HG03066 (cell line): ENCODE data around the gene S100A6.

ENCODE experiments used
- ATAC-seq: cut with Tn5 transposase; IDR thresholded peaks from one replicate; pipeline ENCODE4 v1.9.1; 2021; ENCODE audit warnings: low read depth; ENCODE audit not compliant: unreplicated experiment

Gene S100A6

DNA sequence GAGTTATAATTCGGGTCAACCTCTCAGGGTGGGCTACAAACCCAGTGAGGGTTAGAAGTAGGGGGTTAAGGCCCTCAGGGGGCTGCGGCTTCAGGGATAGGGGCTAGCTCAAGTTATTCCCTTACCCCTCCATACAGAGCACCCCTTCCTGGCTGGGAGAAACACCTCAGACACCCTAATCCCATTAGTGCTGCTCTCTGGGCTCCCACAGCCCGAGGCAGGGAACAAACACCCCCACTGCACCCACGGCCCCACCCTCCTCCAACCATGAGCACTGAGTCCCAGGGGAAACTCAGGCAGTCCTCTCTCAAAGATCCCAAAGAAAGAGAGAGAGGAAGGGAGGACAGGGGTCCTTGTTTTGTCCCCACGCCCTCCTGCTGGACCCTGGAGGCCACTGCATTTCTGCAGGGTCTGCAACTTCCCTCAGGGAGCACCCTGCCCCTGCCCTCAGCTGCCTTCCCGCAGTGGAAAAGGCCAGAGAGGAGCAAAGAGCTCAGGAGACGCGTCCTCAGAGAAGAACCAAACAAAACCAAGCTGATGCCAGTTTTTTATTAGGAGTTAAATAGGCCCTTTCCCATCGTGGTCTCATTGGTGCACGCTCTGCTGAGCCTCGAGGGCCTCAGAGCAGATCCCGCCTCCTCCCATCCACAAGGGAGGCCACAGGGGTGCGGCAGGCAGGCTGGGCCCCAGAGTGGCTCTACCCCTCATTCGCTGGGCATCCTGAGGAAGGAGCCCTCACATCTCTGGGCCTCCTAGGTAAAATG lies 11.2 kb upstream of the S100A6 start:
- no peak for ATAC-seq

GRCh38 chr1:153546371-153546770 lies 10.6 kb upstream of the S100A6 start:
- ATAC-seq, result no peak

DNA sequence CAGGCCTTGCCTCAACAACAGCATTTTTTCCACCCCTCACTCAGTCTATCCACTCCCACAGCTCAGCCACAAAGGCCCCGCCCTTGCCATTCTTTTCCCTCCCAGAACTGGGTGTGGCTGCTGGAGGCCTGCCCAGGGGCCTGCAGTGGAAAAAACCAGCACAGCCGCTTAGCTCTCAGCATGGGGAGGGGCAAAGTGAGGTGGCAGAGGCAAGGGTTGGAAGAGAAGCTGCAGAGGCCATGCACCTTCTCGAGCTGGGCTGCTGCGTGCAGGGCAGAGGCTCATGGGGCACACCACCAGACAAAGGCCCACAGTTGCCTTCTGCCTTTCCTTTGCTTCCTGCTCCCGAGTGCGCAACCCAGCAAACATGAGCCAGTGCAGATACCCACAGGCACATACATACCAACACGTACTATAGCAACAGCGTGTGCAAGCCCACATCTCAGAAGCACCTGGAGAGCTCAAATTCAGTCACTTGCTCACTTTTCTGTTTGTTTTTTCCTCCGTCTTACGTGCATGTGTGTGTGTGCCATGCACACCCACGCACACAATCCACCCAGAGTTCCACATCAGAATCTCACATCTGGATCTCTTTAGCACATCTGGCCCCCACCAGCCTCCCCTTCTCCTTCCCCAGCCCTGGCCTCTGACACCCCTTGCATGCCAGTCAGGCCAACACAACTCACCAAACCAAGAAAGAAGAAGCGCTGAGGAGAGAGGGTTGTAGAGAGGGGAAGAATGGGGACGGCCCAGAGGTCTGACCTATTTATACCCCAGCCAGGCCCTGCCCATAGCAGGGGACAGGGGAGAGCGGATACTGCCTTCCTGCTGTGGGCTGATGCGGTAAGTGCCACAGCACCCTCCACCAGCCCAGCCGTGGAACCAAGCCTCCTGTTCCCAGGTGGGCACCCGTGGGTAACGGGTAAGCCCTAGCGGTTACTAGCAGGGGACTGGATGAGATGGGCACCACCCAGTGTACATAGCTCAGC lies 9.6 kb upstream of the S100A6 start, which contains the start of gene S100A4:
TSS of gene S100A4 (minus strand) at position 740 of the 989 bp plus-strand sequence. CDS start 1,012 bp downstream, outside the sequence.
- peak; percentile 55 for ATAC-seq

DNA sequence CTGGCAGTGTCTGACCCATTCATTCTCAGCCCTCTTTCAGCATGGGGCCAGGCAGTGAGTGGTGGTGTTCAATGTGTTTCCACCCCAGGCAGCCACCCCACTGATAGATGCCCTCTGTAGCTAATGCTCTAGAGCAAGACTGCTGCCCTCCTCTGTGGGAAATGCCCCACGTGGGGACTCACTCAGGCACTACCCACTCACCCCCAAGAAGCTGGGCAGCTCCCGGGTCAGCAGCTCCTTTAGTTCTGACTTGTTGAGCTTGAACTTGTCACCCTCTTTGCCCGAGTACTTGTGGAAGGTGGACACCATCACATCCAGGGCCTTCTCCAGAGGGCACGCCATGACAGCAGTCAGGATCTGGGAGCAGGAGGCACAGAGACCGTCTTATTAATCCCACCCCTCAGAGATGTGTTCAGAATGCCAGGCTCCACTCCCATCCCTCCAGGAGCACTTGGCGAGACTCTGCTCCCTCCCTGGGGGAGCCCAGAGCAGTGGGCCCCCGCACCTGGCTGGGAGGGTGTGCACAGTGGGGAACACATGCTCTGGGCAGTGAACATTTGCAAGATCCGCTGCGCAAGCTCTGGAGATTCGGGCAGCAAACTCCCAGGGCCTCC lies 8.8 kb upstream of the S100A6 start:
- no peak for ATAC-seq

DNA sequence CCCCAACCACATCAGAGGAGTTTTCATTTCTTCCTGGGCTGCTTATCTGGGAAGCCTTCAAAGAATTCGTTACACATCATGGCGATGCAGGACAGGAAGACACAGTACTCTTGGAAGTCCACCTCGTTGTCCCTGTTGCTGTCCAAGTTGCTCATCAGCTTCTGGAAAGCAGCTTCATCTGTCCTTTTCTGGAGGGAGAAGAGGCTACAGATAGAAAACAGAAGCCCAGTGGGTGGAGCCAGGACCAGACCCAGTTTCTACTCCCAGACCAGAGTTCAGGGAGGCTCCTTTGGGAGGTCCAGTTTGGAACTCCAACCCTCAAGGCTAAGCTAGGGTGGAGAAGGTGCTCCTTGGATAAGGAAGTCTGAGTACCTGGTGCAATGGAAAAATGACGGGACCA lies 7.9 kb upstream of the S100A6 start:
- no peak for ATAC-seq

DNA sequence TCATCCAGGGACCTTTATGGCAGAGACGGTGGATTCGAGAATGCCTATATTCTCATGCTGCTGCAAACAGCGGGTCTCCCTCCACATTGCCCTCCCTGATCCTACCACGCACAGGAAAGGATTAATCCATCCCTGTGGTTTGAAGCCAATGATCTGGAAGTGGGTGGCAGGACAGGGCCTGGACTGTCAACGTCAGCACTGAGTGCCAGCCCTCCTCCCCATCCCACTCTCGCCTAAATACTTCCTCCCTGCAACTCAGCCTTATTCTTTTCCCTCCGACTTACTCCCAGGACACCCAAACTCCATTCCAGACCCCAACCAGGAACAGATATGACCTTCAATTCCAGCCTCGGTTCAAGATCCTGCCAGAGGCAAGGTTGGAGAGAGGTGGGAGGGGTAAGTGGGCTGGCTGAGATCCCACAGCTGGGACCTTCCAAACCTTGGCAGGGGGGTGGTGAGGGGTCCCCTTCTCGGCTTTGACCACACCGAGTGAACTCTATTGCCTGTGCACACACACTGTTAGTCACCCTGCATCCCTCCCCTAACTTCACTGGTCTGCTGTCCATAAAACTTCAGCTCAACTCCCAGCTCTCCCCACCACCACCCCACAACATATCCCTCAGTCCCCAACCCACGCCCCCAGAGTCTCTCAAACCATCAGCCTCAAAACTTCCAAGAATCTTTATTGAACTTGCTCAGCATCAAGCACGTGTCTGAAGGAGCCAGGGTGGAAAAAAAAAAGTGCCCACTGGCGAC lies 7.3 kb upstream of the S100A6 start:
- ATAC-seq, result no peak

GRCh38 chr1:153541641-153542590 lies 6.1 kb upstream of the S100A6 start:
- ATAC-seq, result no peak

DNA sequence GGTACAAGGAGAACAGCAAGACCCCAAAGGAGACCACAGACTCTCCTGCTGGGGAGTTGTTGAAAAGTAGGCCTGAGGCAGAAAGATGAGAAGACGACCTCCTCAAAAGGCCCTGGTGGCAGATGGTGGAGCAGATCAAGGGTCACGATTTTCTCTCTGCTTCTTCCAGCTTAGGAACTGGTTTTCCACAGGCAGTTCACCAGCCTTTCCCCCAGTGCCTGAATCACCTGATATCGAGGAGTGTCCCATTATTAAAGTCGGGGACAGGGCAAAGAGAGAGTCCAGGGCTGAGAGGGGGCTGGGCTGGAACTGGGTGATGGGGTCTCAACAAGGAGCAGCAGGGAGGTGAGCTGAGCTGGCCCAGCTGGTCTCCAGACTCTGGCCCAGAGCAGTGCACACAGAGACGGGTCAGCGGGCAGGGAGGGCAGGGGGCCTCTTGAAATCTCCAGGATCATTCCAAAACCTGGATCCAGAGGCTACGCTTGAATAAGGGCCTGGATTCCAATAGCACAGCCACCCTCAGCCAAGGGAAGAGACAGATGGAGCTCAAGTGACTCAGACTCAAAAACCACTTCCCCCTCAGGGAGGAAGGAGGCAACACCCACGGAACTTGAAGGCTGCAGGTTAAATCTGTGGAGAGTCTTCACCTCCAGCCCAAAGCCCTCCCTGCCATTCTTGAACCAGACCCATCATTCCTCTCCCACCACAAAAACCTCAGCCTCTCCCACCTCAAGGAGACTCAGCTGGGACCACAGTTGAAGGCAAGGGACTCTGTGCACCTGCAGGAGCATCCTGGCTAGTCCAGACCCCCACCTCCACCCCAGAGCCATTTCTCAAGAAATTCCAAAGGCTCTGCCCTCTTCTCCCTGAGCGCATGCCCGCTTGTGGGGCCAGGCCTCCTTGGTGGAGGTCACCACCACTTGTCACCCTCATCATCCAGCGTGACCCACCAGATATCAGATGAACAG lies 4.9 kb upstream of the S100A6 start, which contains the start of gene S100A5:
TSS of gene S100A5 (minus strand) at position 541 of the 968 bp plus-strand sequence. CDS start 743 bp downstream, outside the sequence.
- no peak for ATAC-seq

GRCh38 chr1:153539395-153540093 lies 3.8 kb upstream of the S100A6 start:
- ATAC-seq, result no peak

GRCh38 chr1:153538315-153538821 lies 2.6 kb upstream of the S100A6 start:
- no peak for ATAC-seq

DNA sequence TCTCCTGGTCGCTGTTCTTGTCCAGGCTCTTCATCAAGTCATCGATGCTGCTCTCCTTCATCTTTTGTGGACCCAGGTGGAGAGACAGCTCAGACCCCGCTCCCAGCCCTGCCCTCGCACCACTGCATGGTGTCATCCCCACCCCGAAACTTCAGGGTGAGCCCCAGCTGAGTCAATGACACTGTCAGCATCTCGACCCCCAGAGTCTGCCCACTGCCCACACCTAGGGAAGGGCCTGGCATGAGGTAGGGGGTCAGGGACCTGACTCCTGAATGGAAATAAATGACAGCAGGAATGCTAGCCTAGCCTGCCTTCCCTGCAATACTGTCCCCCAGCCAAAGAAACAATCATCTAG lies 1.6 kb upstream of the S100A6 start:
- ATAC-seq, result no peak

GRCh38 chr1:153536671-153537375 lies 1.0 kb upstream of the S100A6 start:
- no peak for ATAC-seq

DNA sequence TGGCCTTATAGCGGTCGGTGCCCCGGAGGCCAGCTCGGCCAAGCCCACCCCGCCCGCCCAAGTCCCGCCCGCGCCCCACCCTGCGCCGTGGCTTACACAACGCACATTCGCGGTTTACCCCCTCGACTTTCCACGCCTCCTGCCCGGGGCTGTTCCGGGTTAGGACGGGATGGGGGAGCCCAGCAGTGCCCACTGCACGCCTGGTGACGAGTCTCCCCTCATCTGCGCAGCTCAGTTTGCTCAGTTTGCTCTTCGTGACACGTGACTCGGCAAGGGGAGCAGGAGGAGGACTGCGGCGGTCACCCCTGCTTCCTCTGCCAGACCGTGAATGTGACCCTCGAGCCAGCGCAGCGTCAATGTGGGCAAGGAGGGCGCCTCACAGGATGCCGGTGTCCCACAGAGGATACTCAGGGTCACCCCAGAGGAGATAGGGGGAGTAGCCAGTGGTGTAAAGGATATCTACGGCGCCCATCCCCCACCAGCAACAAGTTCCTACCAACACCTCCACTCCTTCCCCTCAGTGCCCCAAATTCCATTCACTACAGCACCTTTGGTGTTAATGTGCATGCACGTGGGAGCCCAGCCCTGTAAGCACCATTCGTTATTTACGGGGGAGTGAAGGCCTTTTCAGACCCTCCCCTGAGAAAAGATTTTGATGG lies 350 bp upstream of the S100A6 start:
- no peak for ATAC-seq

GRCh38 chr1:153534925-153535241 lies 908 bp downstream of the S100A6 start:
- no peak for ATAC-seq

DNA sequence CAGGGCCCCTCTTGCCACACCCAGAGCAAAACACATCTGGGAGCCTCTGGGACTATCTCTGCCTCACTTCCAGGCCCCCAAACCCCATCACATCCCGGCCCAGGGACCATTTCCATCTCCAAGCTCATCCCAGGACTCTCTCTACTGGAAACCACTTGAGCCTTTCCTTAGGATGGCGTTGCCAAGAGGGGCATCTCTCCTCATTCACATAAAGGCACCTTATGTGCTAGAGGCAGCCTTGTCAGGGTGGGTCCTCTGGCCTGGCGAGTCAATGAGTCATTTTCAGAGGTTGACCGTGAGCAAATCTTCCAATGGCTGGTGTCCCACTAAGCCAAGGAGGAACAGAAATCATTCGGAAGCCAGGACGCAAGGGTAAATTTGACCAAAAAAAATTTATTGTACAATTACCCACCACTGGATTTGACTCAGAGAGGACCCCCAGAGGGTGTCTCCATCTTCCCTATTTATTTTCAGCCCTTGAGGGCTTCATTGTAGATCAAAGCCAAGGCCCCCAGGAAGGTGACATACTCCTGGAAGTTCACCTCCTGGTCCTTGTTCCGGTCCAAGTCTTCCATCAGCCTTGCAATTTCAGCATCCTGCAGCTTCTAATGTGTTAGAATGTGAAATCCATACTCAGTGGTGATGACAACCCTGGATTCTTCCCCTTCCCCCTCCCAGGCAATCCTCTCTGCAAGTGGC lies 1.4 kb downstream of the S100A6 start:
- no peak for ATAC-seq
